IPS-20b (cell line): ENCODE results near the gene SAE1.

ENCODE experiments used
- H3K27ac ChIP-seq: one replicate; pipeline ENCODE4 v1.5.1; 2013; ENCODE audit warnings: low read length
- H3K27me3 ChIP-seq: 2 replicates; pipeline ENCODE4 v1.6.1; 2013; ENCODE audit warnings: mild to moderate bottlenecking, low read length, inconsistent platforms; ENCODE audit not compliant: insufficient read depth
- H3K36me3 ChIP-seq: 2 replicates; pipeline ENCODE4 v1.6.1; 2013; ENCODE audit warnings: low read depth, mild to moderate bottlenecking, inconsistent platforms, low read length, moderate library complexity; ENCODE audit not compliant: insufficient read depth
- H3K4me1 ChIP-seq: 2 replicates; pipeline ENCODE4 v1.6.1; 2013; ENCODE audit warnings: mild to moderate bottlenecking, control low read depth, inconsistent platforms, low read length, moderate library complexity; ENCODE audit not compliant: insufficient read depth
- H3K4me3 ChIP-seq: 2 replicates; pipeline ENCODE4 v1.5.1; 2013; ENCODE audit warnings: mild to moderate bottlenecking, low read length, inconsistent platforms
- H3K9ac ChIP-seq: 2 replicates; pipeline ENCODE4 v1.6.1; 2013; ENCODE audit warnings: low read depth, mild to moderate bottlenecking, inconsistent platforms, low read length, moderate library complexity
- H3K9me3 ChIP-seq: 2 replicates; pipeline ENCODE4 v1.6.1; 2013; ENCODE audit warnings: mild to moderate bottlenecking, low read depth, low read length, inconsistent platforms; ENCODE audit not compliant: insufficient read depth

Gene SAE1

DNA sequence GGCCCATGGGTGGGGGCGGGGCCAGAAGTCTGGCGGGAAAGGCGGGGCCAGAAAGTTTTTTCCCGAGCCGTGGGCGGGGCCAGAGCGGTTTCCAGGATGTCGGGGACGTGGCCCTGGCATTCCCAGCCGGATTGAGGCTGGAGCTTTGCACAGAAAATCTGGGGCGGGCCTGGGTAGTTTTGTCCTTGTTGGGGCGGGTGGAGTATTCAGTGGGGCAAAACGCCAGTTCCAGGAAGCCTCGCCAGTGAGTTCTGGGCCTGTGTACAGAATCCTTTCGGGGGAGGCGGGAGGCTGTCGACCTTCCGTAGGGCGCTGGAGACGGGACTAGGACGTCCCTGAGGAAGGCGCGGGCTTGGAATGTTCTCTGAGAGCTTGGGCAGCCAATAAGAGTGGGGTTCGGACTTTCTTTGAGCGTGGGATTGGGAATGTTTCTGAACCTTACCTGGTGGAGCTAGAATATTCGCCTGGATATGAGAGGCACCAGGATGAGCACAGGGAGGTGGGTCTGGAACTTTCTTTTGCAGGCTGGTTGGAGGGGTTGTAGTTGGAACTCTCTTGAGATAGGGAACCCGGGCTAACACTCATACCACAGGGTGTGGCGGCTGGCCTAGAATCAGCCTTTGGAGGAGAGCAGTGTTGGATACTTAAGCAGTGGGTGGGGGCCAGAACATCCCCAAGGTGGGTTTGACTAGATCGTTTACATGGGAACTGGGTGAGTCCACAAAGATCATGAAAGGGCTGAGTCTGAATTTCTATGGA is 127.0 kb downstream of the SAE1 start:
- H3K4me3 ChIP-seq = peak overlapping the region; percentile 91
- H3K36me3 ChIP-seq = peaks cover 37% of the 10 kb centered on the region
- H3K9me3 ChIP-seq = no peaks in the 10 kb centered on the region
- peak overlapping the region; percentile 84 for H3K9ac ChIP-seq
- peaks cover 10% of the 10 kb centered on the region for H3K4me1 ChIP-seq
- H3K27ac ChIP-seq = peak overlapping the region; percentile 94
- H3K27me3 ChIP-seq = no peaks in the 10 kb centered on the region

DNA sequence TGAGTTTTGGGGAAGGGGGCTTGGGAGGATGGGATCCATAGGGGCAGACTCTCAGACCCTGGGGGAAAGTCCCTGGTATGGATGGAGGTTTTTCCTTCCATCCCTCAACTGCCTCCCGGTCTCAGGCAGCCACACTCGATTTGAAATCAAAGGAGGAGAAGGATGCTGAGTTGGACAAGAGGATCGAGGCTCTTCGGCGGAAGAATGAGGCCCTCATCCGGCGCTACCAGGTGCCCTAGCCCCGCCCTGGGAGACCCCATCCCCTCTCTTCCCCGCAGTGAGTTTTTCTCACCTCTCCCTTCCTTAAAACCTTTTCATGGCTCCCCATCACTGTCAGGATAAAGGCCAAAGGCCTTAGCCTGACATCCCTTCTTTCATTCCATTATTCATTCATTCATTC is 127.8 kb downstream of the SAE1 start:
- H3K27ac ChIP-seq = no peak overlapping the region

DNA sequence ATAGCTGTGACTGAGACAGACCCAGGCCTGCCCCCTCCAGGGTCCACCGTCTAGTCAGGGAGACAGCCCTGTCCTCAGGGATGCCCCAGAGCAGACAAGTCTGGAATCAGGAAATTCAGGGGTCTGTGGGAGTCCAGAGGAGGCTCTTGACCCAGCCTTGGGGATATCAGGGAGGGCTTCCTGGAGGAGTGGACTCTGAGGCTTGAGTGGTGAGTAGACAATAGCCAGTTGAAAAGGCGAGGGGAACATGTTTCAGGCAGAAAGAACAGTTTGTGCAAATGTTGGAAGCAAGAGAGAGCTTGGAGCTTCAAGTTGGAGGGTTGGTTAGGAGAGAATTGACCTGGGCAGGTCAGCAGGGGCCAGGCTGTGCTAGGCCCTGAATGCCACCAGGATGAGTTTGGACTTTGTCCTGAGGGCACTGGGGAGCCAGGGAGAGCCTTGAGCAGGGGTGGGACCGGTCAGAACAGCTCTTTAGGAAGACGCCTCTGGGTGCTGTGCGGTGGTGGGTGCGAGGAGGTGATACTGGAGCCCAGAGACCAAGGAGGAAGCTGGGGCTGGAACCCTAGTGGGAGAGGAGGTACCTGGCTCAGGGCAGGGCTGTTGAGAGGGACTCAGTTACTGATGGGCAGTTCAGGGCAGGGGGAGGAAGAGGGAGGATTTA is 128.4 kb downstream of the SAE1 start:
- peaks cover 10% of the 10 kb centered on the region for H3K4me1 ChIP-seq
- no peak overlapping the region for H3K9ac ChIP-seq
- no peaks in the 10 kb centered on the region for H3K9me3 ChIP-seq
- H3K36me3 ChIP-seq = peaks cover 39% of the 10 kb centered on the region
- H3K27ac ChIP-seq = no peak overlapping the region
- no peaks in the 10 kb centered on the region for H3K27me3 ChIP-seq
- H3K4me3 ChIP-seq = no peak overlapping the region

More for the DNA sequence above, 127.8 kb downstream of the SAE1 start:
- peak overlapping the region; percentile 84; the same call in 1 of the 2 replicates for H3K9ac ChIP-seq
- no peaks in the 10 kb centered on the region for H3K27me3 ChIP-seq
- H3K4me3 ChIP-seq = peak overlapping the region; percentile 91; the same call in 1 of the 2 replicates
- peaks cover 39% of the 10 kb centered on the region for H3K36me3 ChIP-seq
- H3K4me1 ChIP-seq = peaks cover 10% of the 10 kb centered on the region
- H3K9me3 ChIP-seq = no peaks in the 10 kb centered on the region
